IMR-90 (cell line): ENCODE data around the gene AAR2. TPM values are rescaled to one million over a fixed set of nuclear protein-coding genes. Genes with fewer than 3 reads are reported as not detected.

ENCODE experiments used
- ATAC-seq: fragments of 200-7000 bp; cut with Tn5 transposase; 2 replicates; pipeline ENCODE4 v1.9.1; 2020; ENCODE audit warnings: low read depth, mild to moderate bottlenecking, moderate library complexity
- BruUV-seq: library from RNA; stranded (reverse); fragments of 400-500 nt; replicated peaks from 2 replicates; lab custom pipeline; 2021; lab: Mats Ljungman, UMichigan
- CTCF ChIA-PET: fragments of 300-600 bp; formaldehyde crosslinking; extraction: SDS; loops from one replicate; lab custom pipeline; 2021; ENCODE audit warnings: antibody characterized with exemption; lab: Yijun Ruan, JAX
- POLR2A ChIA-PET: fragments of 300-600 bp; sonication (Branson Sonifier 250); formaldehyde crosslinking; loops from one replicate; lab custom pipeline; 2022; ENCODE audit warnings: antibody characterized with exemption; ENCODE audit not compliant: unreplicated experiment; lab: Charles Lee
- DNase-seq: peaks from one replicate; pipeline ENCODE4 v3.0.0; 2013
- H2AFZ ChIP-seq: replicated peaks from 2 replicates; pipeline ENCODE3; 2013; ENCODE audit warnings: low read length, mild to moderate bottlenecking; ENCODE audit not compliant: poor library complexity
- H2AK5ac ChIP-seq: 2 replicates; pipeline ENCODE4 v1.6.1; 2013; ENCODE audit warnings: low read depth, low read length, inconsistent platforms
- H2AK9ac ChIP-seq: replicated peaks from 2 replicates; pipeline ENCODE3; 2013; ENCODE audit warnings: mild to moderate bottlenecking, low read depth, low read length, moderate library complexity; ENCODE audit not compliant: poor library complexity
- H2BK120ac ChIP-seq: 2 replicates; pipeline ENCODE4 v1.6.1; 2013; ENCODE audit warnings: low read depth, low read length, inconsistent platforms
- H2BK15ac ChIP-seq: 3 replicates; pipeline ENCODE4 v1.6.1; 2013; ENCODE audit warnings: low read depth, low read length, inconsistent platforms
- H2BK20ac ChIP-seq: 2 replicates; pipeline ENCODE4 v1.6.1; 2013; ENCODE audit warnings: low read depth, mild to moderate bottlenecking, inconsistent platforms, low read length, moderate library complexity
- H2BK5ac ChIP-seq: 2 replicates; pipeline ENCODE4 v1.6.1; 2013; ENCODE audit warnings: mild to moderate bottlenecking, low read depth, low read length, inconsistent platforms; ENCODE audit not compliant: poor library complexity, severe bottlenecking
- H3K14ac ChIP-seq: replicated peaks from 2 replicates; pipeline ENCODE4 v1.6.1; 2013; ENCODE audit warnings: low read depth, low read length, inconsistent platforms
- H3K18ac ChIP-seq: 2 replicates; pipeline ENCODE4 v1.6.1; 2013; ENCODE audit warnings: low read depth, low read length, control low read depth
- H3K23ac ChIP-seq: 2 replicates; pipeline ENCODE4 v1.6.1; 2013; ENCODE audit warnings: low read depth, low read length, inconsistent platforms
- H3K27ac ChIP-seq: 2 replicates; pipeline ENCODE4 v1.5.1; 2013; ENCODE audit warnings: mild to moderate bottlenecking, control low read depth, low read length; ENCODE audit not compliant: insufficient read depth
- H3K27me3 ChIP-seq: 2 replicates; pipeline ENCODE4 v1.6.1; 2013; ENCODE audit warnings: low read length; ENCODE audit not compliant: control insufficient read depth, insufficient read depth
- H3K36me3 ChIP-seq: 2 replicates; pipeline ENCODE4 v1.6.1; 2013; ENCODE audit warnings: low read length, mixed read lengths; ENCODE audit not compliant: control insufficient read depth, insufficient read depth
- H3K4ac ChIP-seq: 2 replicates; pipeline ENCODE4 v1.6.1; 2013; ENCODE audit warnings: low read depth, low read length, inconsistent platforms
- H3K4me1 ChIP-seq: 2 replicates; pipeline ENCODE4 v1.6.1; 2013; ENCODE audit warnings: low read length, mixed read lengths; ENCODE audit not compliant: control insufficient read depth, insufficient read depth
- H3K4me2 ChIP-seq: 2 replicates; pipeline ENCODE4 v1.6.1; 2013; ENCODE audit warnings: low read depth, mild to moderate bottlenecking, control low read depth, low read length, moderate library complexity
- H3K4me3 ChIP-seq: 2 replicates; pipeline ENCODE4 v1.5.1; 2013; ENCODE audit warnings: low read depth, mild to moderate bottlenecking, control low read depth, low read length, moderate library complexity; ENCODE audit not compliant: insufficient read depth
- H3K56ac ChIP-seq: 2 replicates; pipeline ENCODE4 v1.6.1; 2013; ENCODE audit warnings: low read length, inconsistent platforms; ENCODE audit not compliant: insufficient read depth; ENCODE audit errors: extremely low read depth
- H3K79me1 ChIP-seq, 2 experiments: 2 replicates each; pipeline ENCODE4 v1.6.1; 2013; ENCODE audit warnings: low read length in 2 of 2, inconsistent platforms in 1 of 2, low read depth in 1 of 2
- H3K9ac ChIP-seq: 2 replicates; pipeline ENCODE4 v1.6.1; 2013; ENCODE audit warnings: low read depth, low read length, control low read depth
- H3K9me1 ChIP-seq: 2 replicates; pipeline ENCODE4 v1.6.1; 2013; ENCODE audit warnings: low read length, inconsistent platforms; ENCODE audit not compliant: insufficient read depth
- H3K9me3 ChIP-seq: 2 replicates; pipeline ENCODE4 v1.6.1; 2013; ENCODE audit warnings: low read length; ENCODE audit not compliant: control insufficient read depth, insufficient read depth
- H4K20me1 ChIP-seq: 2 replicates; pipeline ENCODE4 v1.6.1; 2013; ENCODE audit warnings: low read length, inconsistent platforms; ENCODE audit not compliant: insufficient read depth
- H4K5ac ChIP-seq: 2 replicates; pipeline ENCODE4 v1.6.1; 2013; ENCODE audit warnings: mild to moderate bottlenecking, low read depth, low read length, control low read depth
- H4K8ac ChIP-seq, 2 experiments: 2 replicates each; pipeline ENCODE4 v1.6.1; 2013; ENCODE audit warnings: low read depth in 2 of 2, low read length in 2 of 2, control low read depth in 1 of 2, inconsistent platforms in 1 of 2
- H4K91ac ChIP-seq: 2 replicates; pipeline ENCODE4 v1.6.1; 2013; ENCODE audit warnings: low read depth, low read length, inconsistent platforms; ENCODE audit not compliant: insufficient read depth
- BHLHE40 ChIP-seq: fragments of 150-350 bp; IDR thresholded peaks from 2 replicates; pipeline ENCODE4 v1.6.1; 2016; ENCODE audit warnings: mild to moderate bottlenecking, low read depth, low read length
- CEBPB ChIP-seq: IDR thresholded peaks from 2 replicates; pipeline ENCODE4 v1.6.1; 2012; ENCODE audit warnings: low read depth, low read length, improper control_type of control experiment
- FOS ChIP-seq: fragments of 150-350 bp; IDR thresholded peaks from 2 replicates; pipeline ENCODE4 v1.6.1; 2016; ENCODE audit warnings: low read depth, low read length
- MAFK ChIP-seq: IDR thresholded peaks from 2 replicates; pipeline ENCODE4 v1.6.1; 2012; ENCODE audit warnings: low read depth, low read length, improper control_type of control experiment
- MAZ ChIP-seq: IDR thresholded peaks from 2 replicates; pipeline ENCODE4 v1.6.1; 2012; ENCODE audit warnings: low read depth, mild to moderate bottlenecking, low read length, improper control_type of control experiment, moderate library complexity, borderline replicate concordance
- MXI1 ChIP-seq: IDR thresholded peaks from 2 replicates; pipeline ENCODE4 v1.6.1; 2012; ENCODE audit warnings: low read depth, mild to moderate bottlenecking, low read length, moderate library complexity, borderline replicate concordance
- NFE2L2 ChIP-seq: fragments of 150-350 bp; IDR thresholded peaks from 2 replicates; pipeline ENCODE4 v1.6.1; 2016; ENCODE audit warnings: low read depth, mild to moderate bottlenecking, low read length
- POLR2A ChIP-seq: IDR thresholded peaks from 2 replicates; pipeline ENCODE4 v1.6.1; 2012; ENCODE audit warnings: mild to moderate bottlenecking, low read depth, low read length
- RAD21 ChIP-seq: IDR thresholded peaks from 2 replicates; pipeline ENCODE4 v1.6.1; 2012; ENCODE audit warnings: low read length, improper control_type of control experiment
- RCOR1 ChIP-seq: IDR thresholded peaks from 2 replicates; pipeline ENCODE4 v1.6.1; 2012; ENCODE audit warnings: mild to moderate bottlenecking, low read length, improper control_type of control experiment; ENCODE audit not compliant: insufficient replicate concordance
- RFX5 ChIP-seq: IDR thresholded peaks from 2 replicates; pipeline ENCODE4 v1.8.0; 2012; ENCODE audit warnings: low read depth, mild to moderate bottlenecking, low read length, moderate library complexity
- SMC3 ChIP-seq: fragments of 150-350 bp; IDR thresholded peaks from 2 replicates; pipeline ENCODE4 v1.6.1; 2016; ENCODE audit warnings: low read depth, mild to moderate bottlenecking, antibody characterized with exemption, low read length, moderate library complexity
- WGBS, 2 experiments: methylation state at CpG; one replicate each; pipeline versions ENCODE4 v1.1.5 to v1.1.7; 2013; ENCODE audit warnings: missing lambda C conversion rate in 2 of 2; ENCODE audit not compliant: insufficient read length in 1 of 2; ENCODE audit errors: extremely low coverage in 2 of 2; 5-methylcytosine and 5-hydroxymethylcytosine counted together
- dilution Hi-C: fragments of 300-500 bp; cut with HindIII; formaldehyde crosslinking; loops from one replicate; pipeline ENCODE4 v1.14.3; 2018; ENCODE audit warnings: low sequenced_read_pairs; ENCODE audit not compliant: unreplicated experiment
- in situ Hi-C: fragments of 300-500 bp; cut with MboI; formaldehyde crosslinking; loops from 3 replicates; pipeline ENCODE4 v1.14.3; 2019; ENCODE audit warnings: low sequenced_read_pairs, inconsistent platforms, mixed read lengths
- intact Hi-C: fragments of 100-400 bp; cut with micrococcal nuclease; formaldehyde crosslinking; loops from 2 replicates; pipeline ENCODE4 v1.10.0; 2022
- polyA plus RNA-seq, 3 experiments: library from polyadenylated mRNA; depleted of rRNA; stranded (reverse); fragments of >200 nt; gene quantifications; 2 replicates each; pipeline ENCODE4 v1.2.3, GENCODE V29; 2012; ENCODE audit warnings: low replicate concordance in 1 of 3
- total RNA-seq: library from RNA; depleted of rRNA; stranded (reverse); fragments of >200 nt; gene quantifications from 2 replicates; pipeline ENCODE4 v1.2.3, GENCODE V29; 2012
- TF ChIP-seq, protein P1 (sequence below): fragments of 150-350 bp; IDR thresholded peaks from 2 replicates; pipeline ENCODE4 v1.6.1; 2016; ENCODE audit warnings: low read depth, mild to moderate bottlenecking, low read length, moderate library complexity, borderline replicate concordance
- TF ChIP-seq, protein P2 (sequence below): conservative IDR thresholded peaks from 2 replicates; pipeline ENCODE4 v1.5.1; 2012; ENCODE audit warnings: mild to moderate bottlenecking, low read depth, low read length, improper control_type of control experiment

AAR2 gene
- total and polyA plus RNA-seq, 2 of the 4 experiments (the other 2 are of a cell fraction), result 28.2 to 35.8 TPM

DNA sequence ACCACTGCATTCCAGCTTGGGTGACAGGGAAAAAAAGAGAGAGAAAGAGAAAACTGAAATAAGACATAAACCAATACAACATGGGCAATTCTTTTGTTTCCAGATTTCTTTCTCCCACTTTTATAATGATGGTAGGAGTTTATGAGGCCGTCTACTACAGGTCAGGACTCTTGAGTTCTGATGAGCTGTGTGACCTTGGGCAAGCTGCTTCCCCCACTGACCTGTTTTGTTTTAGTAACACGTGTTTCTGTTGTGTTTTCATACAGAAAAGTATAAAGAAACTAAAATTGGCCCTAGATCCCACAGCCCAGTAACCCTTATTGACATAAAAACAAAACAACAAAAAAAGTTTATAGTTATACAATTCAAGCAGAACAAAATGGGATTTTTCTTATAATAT lies 22.9 kb upstream of the AAR2 start:
- H4K20me1 ChIP-seq, result no peaks in the 10 kb centered on the region
- intact Hi-C loops (loop anchor here (5.0 kb wide), 1 partner anchor 329 kb away; the partner anchor contains the start of gene MYL9), in situ Hi-C loops (loop anchor here (25.0 kb wide), 1 partner anchor 699 kb away; no protein-coding TSS in a partner anchor), dilution Hi-C loops (no loop called here)
- no peak overlapping the region for H3K4me3 ChIP-seq
- no peak overlapping the region for H3K18ac ChIP-seq
- no CpG with 5 or more reads among the region's 2 CpGs for WGBS, 2 experiments
- no peak for ATAC-seq
- H3K4me1 ChIP-seq, result no peaks in the 10 kb centered on the region
- no peak overlapping the region for H3K4ac ChIP-seq
- H3K79me1 ChIP-seq, result no peaks in the 10 kb centered on the region
- CTCF ChIA-PET, result interaction anchor here (0.6 to 1.7 kb wide), 3 partner anchors 11 to 365 kb away, joined by 3 to 5 read pairs (median 3); no protein-coding TSS in a partner anchor
- no peak overlapping the region for H4K8ac ChIP-seq
- H3K9ac ChIP-seq, result no peak overlapping the region
- H3K27me3 ChIP-seq, result no peaks in the 10 kb centered on the region
- no peak overlapping the region for H3K23ac ChIP-seq
- no peak overlapping the region for H4K91ac ChIP-seq
- H2AK5ac ChIP-seq, result no peak overlapping the region
- H3K27ac ChIP-seq, result no peak overlapping the region
- POLR2A ChIA-PET, result no interaction called here
- H4K5ac ChIP-seq, result no peak overlapping the region
- TF ChIP-seq, protein P1, sequence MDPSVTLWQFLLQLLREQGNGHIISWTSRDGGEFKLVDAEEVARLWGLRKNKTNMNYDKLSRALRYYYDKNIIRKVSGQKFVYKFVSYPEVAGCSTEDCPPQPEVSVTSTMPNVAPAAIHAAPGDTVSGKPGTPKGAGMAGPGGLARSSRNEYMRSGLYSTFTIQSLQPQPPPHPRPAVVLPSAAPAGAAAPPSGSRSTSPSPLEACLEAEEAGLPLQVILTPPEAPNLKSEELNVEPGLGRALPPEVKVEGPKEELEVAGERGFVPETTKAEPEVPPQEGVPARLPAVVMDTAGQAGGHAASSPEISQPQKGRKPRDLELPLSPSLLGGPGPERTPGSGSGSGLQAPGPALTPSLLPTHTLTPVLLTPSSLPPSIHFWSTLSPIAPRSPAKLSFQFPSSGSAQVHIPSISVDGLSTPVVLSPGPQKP, result no peak
- TF ChIP-seq POLR2A (no peak), CEBPB (no peak), RCOR1 (no peak), RFX5 (no peak), MAZ (no peak), MAFK (no peak), RAD21 (no peak), SMC3 (no peak), NFE2L2 (no peak), MXI1 (no peak), FOS (no peak), BHLHE40 (no peak)
- TF ChIP-seq, protein P2, sequence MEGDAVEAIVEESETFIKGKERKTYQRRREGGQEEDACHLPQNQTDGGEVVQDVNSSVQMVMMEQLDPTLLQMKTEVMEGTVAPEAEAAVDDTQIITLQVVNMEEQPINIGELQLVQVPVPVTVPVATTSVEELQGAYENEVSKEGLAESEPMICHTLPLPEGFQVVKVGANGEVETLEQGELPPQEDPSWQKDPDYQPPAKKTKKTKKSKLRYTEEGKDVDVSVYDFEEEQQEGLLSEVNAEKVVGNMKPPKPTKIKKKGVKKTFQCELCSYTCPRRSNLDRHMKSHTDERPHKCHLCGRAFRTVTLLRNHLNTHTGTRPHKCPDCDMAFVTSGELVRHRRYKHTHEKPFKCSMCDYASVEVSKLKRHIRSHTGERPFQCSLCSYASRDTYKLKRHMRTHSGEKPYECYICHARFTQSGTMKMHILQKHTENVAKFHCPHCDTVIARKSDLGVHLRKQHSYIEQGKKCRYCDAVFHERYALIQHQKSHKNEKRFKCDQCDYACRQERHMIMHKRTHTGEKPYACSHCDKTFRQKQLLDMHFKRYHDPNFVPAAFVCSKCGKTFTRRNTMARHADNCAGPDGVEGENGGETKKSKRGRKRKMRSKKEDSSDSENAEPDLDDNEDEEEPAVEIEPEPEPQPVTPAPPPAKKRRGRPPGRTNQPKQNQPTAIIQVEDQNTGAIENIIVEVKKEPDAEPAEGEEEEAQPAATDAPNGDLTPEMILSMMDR, result no peak
- no peak for DNase-seq
- no peak overlapping the region for H2BK15ac ChIP-seq
- no peak overlapping the region for H3K4me2 ChIP-seq
- H2AFZ ChIP-seq, result no peak overlapping the region
- H3K9me1 ChIP-seq, result no peaks in the 10 kb centered on the region
- no peak overlapping the region for H2BK20ac ChIP-seq
- H2BK5ac ChIP-seq, result no peak overlapping the region
- H3K14ac ChIP-seq, result no peak overlapping the region
- peaks cover 7% of the 10 kb centered on the region; the same call in 1 of the 2 replicates for H3K36me3 ChIP-seq
- no peak overlapping the region for H2AK9ac ChIP-seq
- no peak overlapping the region for H2BK120ac ChIP-seq
- H3K56ac ChIP-seq, result no peak overlapping the region
- no peaks in the 10 kb centered on the region for H3K9me3 ChIP-seq
- no TSS peak for BruUV-seq
